Panc1 (cell line): ENCODE measurements around the gene EEF1A1. TPM values are rescaled to one million over a fixed set of nuclear protein-coding genes. Genes with fewer than 3 reads are reported as not detected.

ENCODE experiments used
- ATAC-seq: fragments of 200-7000 bp; cut with Tn5 transposase; 2 replicates; pipeline ENCODE4 v1.9.1; 2020; ENCODE audit warnings: mild to moderate bottlenecking, moderate library complexity
- BruUV-seq: library from RNA; stranded (reverse); fragments of 400-500 nt; replicated peaks from 2 replicates; lab custom pipeline; 2021; lab: Mats Ljungman, UMichigan
- CTCF ChIA-PET: fragments of 300-600 bp; sonication (Branson Sonifier 250); formaldehyde crosslinking; loops from one replicate; lab custom pipeline; 2022; ENCODE audit warnings: antibody characterized with exemption; lab: Charles Lee
- POLR2A ChIA-PET: fragments of 300-600 bp; sonication (Branson Sonifier 250); formaldehyde crosslinking; loops from one replicate; lab custom pipeline; 2022; ENCODE audit warnings: antibody characterized with exemption; lab: Charles Lee
- DNase-seq: peaks from one replicate; pipeline ENCODE4 v3.0.0-alpha.2; 2010; ENCODE audit warnings: low read depth, low spot score
- H3K27ac ChIP-seq: 2 replicates; pipeline ENCODE4 v1.5.1; 2011; ENCODE audit warnings: mild to moderate bottlenecking, low read length, inconsistent platforms
- H3K27me3 ChIP-seq: fragments of 200-500 bp; sonication (Bioruptor generic); 2 replicates; pipeline ENCODE4 v1.6.0; 2014; ENCODE audit warnings: low read length, inconsistent platforms; ENCODE audit not compliant: control insufficient read depth, insufficient read depth
- H3K36me3 ChIP-seq: fragments of 200-500 bp; sonication (Bioruptor generic); 2 replicates; pipeline ENCODE4 v1.5.1; 2014; ENCODE audit warnings: inconsistent platforms, mild to moderate bottlenecking, low read length, moderate library complexity; ENCODE audit not compliant: control insufficient read depth, insufficient read depth
- H3K4me1 ChIP-seq: 2 replicates; pipeline ENCODE4 v1.5.1; 2011; ENCODE audit warnings: inconsistent platforms, mild to moderate bottlenecking, low read length, moderate library complexity; ENCODE audit not compliant: control insufficient read depth, insufficient read depth
- H3K4me3 ChIP-seq, 2 experiments: 2 replicates each; pipeline ENCODE4 v1.5.1; 2011 to 2012; ENCODE audit warnings: low read depth in 2 of 2, low read length in 2 of 2, mild to moderate bottlenecking in 2 of 2, inconsistent platforms in 1 of 2, moderate library complexity in 1 of 2
- H3K9me3 ChIP-seq: fragments of 200-500 bp; sonication (Bioruptor generic); 2 replicates; pipeline ENCODE4 v1.5.1; 2014; ENCODE audit warnings: low read depth, mild to moderate bottlenecking, inconsistent platforms, low read length, moderate library complexity; ENCODE audit not compliant: control insufficient read depth, insufficient read depth
- CTCF ChIP-seq: fragments of 450-650 bp; IDR thresholded peaks from 2 replicates; pipeline ENCODE4 v1.5.1; 2017; ENCODE audit warnings: mild to moderate bottlenecking
- POLR2AphosphoS5 ChIP-seq: IDR thresholded peaks from 2 replicates; pipeline ENCODE4 v1.6.1; 2012; ENCODE audit warnings: mild to moderate bottlenecking, low read depth, low read length, moderate library complexity
- REST ChIP-seq, 2 experiments: IDR thresholded peaks; 2 replicates each; pipeline ENCODE4 v1.6.1; 2011 to 2012; ENCODE audit warnings: low read depth in 2 of 2, control low read depth in 1 of 2, low read length in 1 of 2, mild to moderate bottlenecking in 1 of 2, moderate library complexity in 1 of 2; ENCODE audit not compliant: insufficient read depth in 1 of 2
- SIN3A ChIP-seq: IDR thresholded peaks from 2 replicates; pipeline ENCODE4 v1.6.1; 2012; ENCODE audit warnings: low read depth, mild to moderate bottlenecking, low read length, moderate library complexity, borderline replicate concordance; ENCODE audit not compliant: insufficient read depth
- TCF7L2 ChIP-seq: IDR thresholded peaks from 2 replicates; pipeline ENCODE4 v1.6.1; 2011; ENCODE audit warnings: mild to moderate bottlenecking, low read depth, low read length, inconsistent platforms
- in situ Hi-C: cut with HindIII; loops from 2 replicates; pipeline ENCODE4 v1.10.0; 2016; ENCODE audit warnings: low sequenced_read_pairs, low pct_unique_long_range_greater_than_20kb
- intact Hi-C: fragments of 100-400 bp; cut with micrococcal nuclease; formaldehyde crosslinking; loops from one replicate; pipeline ENCODE4 v1.10.0; 2022; ENCODE audit not compliant: unreplicated experiment
- total RNA-seq: library from RNA; stranded (reverse); gene quantifications from one replicate; pipeline ENCODE4 v1.2.1, GENCODE V29; 2021; ENCODE audit not compliant: unreplicated experiment

Gene EEF1A1
- total RNA-seq, 1 experiment from 2014 or later, result 10,069 TPM

GRCh38 chr6:73525546-73526330 lies 4.9 kb upstream of the EEF1A1 start:
- BruUV-seq, result no TSS peak
- 0 out of 2 replicates have a peak, but pooled peaks cover 2% of the 10 kb centered on the region for H3K36me3 ChIP-seq
- ATAC-seq (no peak), DNase-seq (no peak)
- H3K4me1 ChIP-seq, result peaks cover 27% of the 10 kb centered on the region
- H3K27me3 ChIP-seq, result no peaks in the 10 kb centered on the region
- intact Hi-C loops, result no loop called here
- POLR2A ChIA-PET, result no interaction called here
- TF ChIP-seq CTCF (no peak), POLR2AphosphoS5 (no peak), SIN3A (no peak), TCF7L2 (no peak), REST (IDR thresholded peaks at IDR 0.05; ENCODE audit: insufficient read depth in 1 of 2, low read depth in 2 of 2, low read length in 1 of 2) (no peak)
- no peak overlapping the region for H3K4me3 ChIP-seq
- CTCF ChIA-PET, result no interaction called here
- H3K27ac ChIP-seq, result peak overlapping the region; percentile 73; the same call in 1 of the 2 replicates
- in situ Hi-C loops, result no loop called here
- H3K9me3 ChIP-seq, result no peaks in the 10 kb centered on the region

- in situ Hi-C loops (no loop called here), intact Hi-C loops (no loop called here)
- H3K36me3 ChIP-seq, result peaks cover 17% of the 10 kb centered on the region
- DNase-seq (no peak), ATAC-seq (peak; percentile 14)
- CTCF ChIA-PET, result no interaction called here
- peaks cover 27% of the 10 kb centered on the region for H3K4me1 ChIP-seq
- no peaks in the 10 kb centered on the region for H3K27me3 ChIP-seq
- no TSS peak for BruUV-seq
- 0 out of 2 replicates have a peak, but pooled peaks have one; percentile 65 for TF ChIP-seq SIN3A
- no peak for TF ChIP-seq TCF7L2
- TF ChIP-seq POLR2AphosphoS5, result peak; percentile 75; the same call in 1 of the 2 replicates
- H3K4me3 ChIP-seq, result peak overlapping the region; percentile 65 to 86
- H3K9me3 ChIP-seq, result no peaks in the 10 kb centered on the region
- peak overlapping the region; percentile 100 for H3K27ac ChIP-seq
- POLR2A ChIA-PET, result interaction anchor here (0.5 to 0.7 kb wide), 3 partner anchors 19 to 176 kb away, joined by 4 read pairs; no protein-coding TSS in a partner anchor
Measured at GRCh38 chr6:73523434-73524123, 2.7 kb upstream of the EEF1A1 start.
